Measurements from ENCODE around the gene ZCCHC2. TPM values are rescaled to one million over a fixed set of nuclear protein-coding genes. Genes with fewer than 3 reads are reported as not detected.

The ZCCHC2 gene
- total and polyA plus RNA-seq, 7 donors = 4.4 to 23.5 (median 14.4) TPM

- intact Hi-C loops (cut with DNase I) = no loop called here
- no peak overlapping the region for H3K27ac ChIP-seq
- H3K36me3 ChIP-seq = no peaks in the 10 kb centered on the region
- TF ChIP-seq CTCF (IDR thresholded peaks at IDR 0.05) (no peak), EP300 (IDR thresholded peaks at IDR 0.05) (no peak), POLR2AphosphoS5 (IDR thresholded peaks at IDR 0.05) (no peak), POLR2A (IDR thresholded peaks at IDR 0.05) (no peak)
- no peak overlapping the region for H3K4me3 ChIP-seq
- no peak for DNase-seq
- WGBS, 2 donors = 95 to 98% methylated on average over 9 of the region's 9 CpGs
- no peaks in the 10 kb centered on the region for H3K9me3 ChIP-seq
- H3K27me3 ChIP-seq = no peaks in the 10 kb centered on the region
- H3K4me1 ChIP-seq = peaks cover 0 to 23% (median 6%) of the 10 kb centered on the region in 4 donors
Observed at GRCh38 chr18:62531931-62532330, 9.1 kb downstream of the ZCCHC2 start.

- peaks cover 0 to 8% (median 3%) of the 10 kb centered on the region in 4 donors for H3K4me1 ChIP-seq
Observed at GRCh38 chr18:62536005-62536404, 13.2 kb downstream of the ZCCHC2 start.

DNA sequence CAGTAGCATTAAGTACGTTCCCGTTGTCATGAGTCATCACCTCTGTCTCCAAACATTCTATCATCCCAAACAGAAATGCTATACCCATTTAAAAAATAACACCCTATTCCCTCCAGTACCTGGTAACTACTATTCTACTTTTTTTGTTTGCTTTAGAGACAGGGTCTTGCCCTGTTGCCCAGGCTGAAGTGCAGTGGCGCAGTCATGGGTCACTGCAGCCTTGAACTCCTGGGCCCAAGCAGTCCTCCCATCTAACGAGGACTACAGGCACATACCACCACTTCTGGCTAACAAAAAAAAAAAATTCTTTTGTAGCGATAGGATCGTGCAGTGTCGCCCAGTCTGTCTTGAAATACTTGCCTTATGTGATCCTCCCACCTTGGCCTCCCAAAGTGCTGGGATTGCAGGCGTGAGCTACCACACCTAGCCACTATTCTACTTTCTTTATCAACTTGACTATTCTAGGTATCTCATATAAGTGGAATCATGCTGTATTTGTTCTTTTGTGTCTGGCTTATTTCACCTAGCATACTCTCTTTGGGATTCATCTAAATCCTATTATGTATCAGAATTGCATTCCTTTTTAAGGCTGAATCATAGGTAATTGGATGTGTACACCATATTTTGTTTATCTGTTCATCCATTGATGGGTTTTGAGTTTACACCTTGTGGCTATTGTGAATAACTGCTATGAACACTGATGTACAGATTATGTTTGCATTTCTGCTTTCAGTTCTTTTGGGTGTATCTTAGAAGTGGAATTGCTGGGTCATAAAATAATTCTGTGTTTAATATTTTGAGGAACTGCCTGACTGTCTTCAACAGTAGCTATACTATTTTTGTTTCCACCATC is 14.4 kb downstream of the ZCCHC2 start:
- 92 to 96% methylated on average over 8 of the region's 8 CpGs for WGBS, 2 donors
- H3K4me1 ChIP-seq = peaks cover 0 to 6% (median 2%) of the 10 kb centered on the region in 4 donors
- H3K36me3 ChIP-seq = peaks cover 0 to 8% (median 0%) of the 10 kb centered on the region in 4 donors
- H3K4me3 ChIP-seq = no peak overlapping the region
- no peak for DNase-seq
- H3K27ac ChIP-seq = no peak overlapping the region
- H3K27me3 ChIP-seq = no peaks in the 10 kb centered on the region
- TF ChIP-seq POLR2A (IDR thresholded peaks at IDR 0.05) (no peak), CTCF (IDR thresholded peaks at IDR 0.05) (no peak), EP300 (IDR thresholded peaks at IDR 0.05) (no peak), POLR2AphosphoS5 (IDR thresholded peaks at IDR 0.05) (no peak)
- intact Hi-C loops (cut with DNase I) = no loop called here
- H3K9me3 ChIP-seq = no peaks in the 10 kb centered on the region

More at GRCh38 chr18:62536005-62536404, 13.2 kb downstream of the ZCCHC2 start:
- intact Hi-C loops (cut with DNase I) = no loop called here
- WGBS, 2 donors = 93 to 96% methylated on average over 7 of the region's 7 CpGs
- Histone ChIP-seq H3K9me3 (no peaks in the 10 kb centered on the region), H3K36me3 (peaks cover 0 to 8% (median 0%) of the 10 kb centered on the region in 4 donors), H3K27me3 (no peaks in the 10 kb centered on the region), H3K27ac (no peak overlapping the region), H3K4me3 (no peak overlapping the region)
- TF ChIP-seq EP300 (IDR thresholded peaks at IDR 0.05) (no peak), CTCF (IDR thresholded peaks at IDR 0.05) (no peak), POLR2A (IDR thresholded peaks at IDR 0.05) (no peak), POLR2AphosphoS5 (IDR thresholded peaks at IDR 0.05) (no peak)
- no peak for DNase-seq

DNA sequence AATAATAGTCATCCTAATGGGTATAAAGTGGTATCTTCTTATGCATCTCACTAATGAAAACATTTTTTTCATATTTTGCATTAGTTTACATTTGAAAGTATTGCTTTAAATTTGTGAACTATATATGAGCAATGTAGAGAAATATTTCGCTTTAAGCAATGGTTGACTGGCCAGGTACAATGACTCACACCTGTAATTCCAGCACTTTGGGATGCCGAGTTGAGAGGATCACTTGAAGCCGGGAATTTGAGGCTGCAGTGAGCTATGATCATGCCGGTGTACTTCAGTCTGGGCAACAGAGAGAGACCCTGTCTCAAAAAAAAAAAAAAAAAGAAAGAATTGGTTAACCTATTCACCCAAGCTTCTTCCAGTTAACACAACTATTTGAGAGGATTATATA is 15.1 kb downstream of the ZCCHC2 start:
- TF ChIP-seq EP300 (IDR thresholded peaks at IDR 0.05) = no peak
- no peak for TF ChIP-seq CTCF (IDR thresholded peaks at IDR 0.05)
- no peak for TF ChIP-seq POLR2AphosphoS5 (IDR thresholded peaks at IDR 0.05)
- TF ChIP-seq POLR2A (IDR thresholded peaks at IDR 0.05) = no peak
- Histone ChIP-seq H3K27me3 (no peaks in the 10 kb centered on the region), H3K9me3 (no peaks in the 10 kb centered on the region), H3K4me3 (no peak overlapping the region), H3K27ac (no peak overlapping the region), H3K4me1 (peaks cover 0 to 6% (median 2%) of the 10 kb centered on the region in 4 donors), H3K36me3 (peaks cover 0 to 15% (median 3%) of the 10 kb centered on the region in 4 donors)
- WGBS, 2 donors = 93 to 96% methylated on average over 4 of the region's 4 CpGs
- DNase-seq = no peak
- intact Hi-C loops (cut with DNase I) = no loop called here

Data from sigmoid colon (tissue), 7 donors.